Natural killer cell (primary cell): ENCODE results near the gene SERTAD1. TPM values are rescaled to one million over a fixed set of nuclear protein-coding genes. Genes with fewer than 3 reads are reported as not detected.

Experiments used
- ATAC-seq, 3 donors: fragments of 150-1000 bp in 2 of 3; fragments of 200-7000 bp in 1 of 3; cut with Tn5 transposase; 1 replicate in 1 of 3; 2 replicates in 2 of 3; pipeline ENCODE4 v1.10.0; 2021; ENCODE audit warnings: mild to moderate bottlenecking in 2 of 3, moderate library complexity in 2 of 3
- DNase-seq, 2 donors: peaks; one replicate each; pipeline versions ENCODE4 v3.0.0 to v3.0.0-alpha.2; 2013 to 2021; ENCODE audit warnings: mixed read lengths in 1 of 2
- H3K27ac ChIP-seq: one replicate; pipeline ENCODE4 v1.5.1; 2013; ENCODE audit warnings: mild to moderate bottlenecking, low read length
- H3K27me3 ChIP-seq: one replicate; pipeline ENCODE4 v1.6.1; 2013; ENCODE audit warnings: low read length; ENCODE audit not compliant: control insufficient read depth, insufficient read depth
- H3K36me3 ChIP-seq: one replicate; pipeline ENCODE4 v1.6.1; 2013; ENCODE audit warnings: low read length; ENCODE audit not compliant: control insufficient read depth, insufficient read depth
- H3K4me1 ChIP-seq: one replicate; pipeline ENCODE4 v1.6.1; 2013; ENCODE audit warnings: low read length; ENCODE audit not compliant: control insufficient read depth, insufficient read depth
- H3K4me3 ChIP-seq: one replicate; pipeline ENCODE4 v1.5.1; 2013; ENCODE audit warnings: low read length
- H3K9me3 ChIP-seq: one replicate; pipeline ENCODE4 v1.6.1; 2013; ENCODE audit warnings: low read length; ENCODE audit not compliant: control insufficient read depth, insufficient read depth
- H3K27ac Mint-ChIP-seq, 2 donors: one replicate each; pipeline ENCODE4 v1.8.0; 2022; ENCODE audit warnings: mild to moderate bottlenecking in 2 of 2, mixed read lengths in 2 of 2, moderate library complexity in 1 of 2
- H3K27me3 Mint-ChIP-seq, 2 donors: one replicate each; pipeline ENCODE4 v1.8.0; 2022; ENCODE audit warnings: low read depth in 2 of 2, mixed read lengths in 2 of 2
- H3K36me3 Mint-ChIP-seq: one replicate; pipeline ENCODE4 v1.8.0; 2022; ENCODE audit warnings: mixed read lengths
- H3K4me1 Mint-ChIP-seq, 2 donors: one replicate each; pipeline ENCODE4 v1.8.0; 2022; ENCODE audit warnings: mixed read lengths in 2 of 2
- H3K4me3 Mint-ChIP-seq: one replicate; pipeline ENCODE4 v1.8.0; 2022; ENCODE audit warnings: mild to moderate bottlenecking, moderate library complexity, mixed read lengths
- H3K9me3 Mint-ChIP-seq, 2 donors: one replicate each; pipeline ENCODE4 v1.8.0; 2022; ENCODE audit warnings: mixed read lengths in 2 of 2
- WGBS: methylation state at CpG from one replicate; pipeline ENCODE4 v1.1.7; 2013; ENCODE audit warnings: missing lambda C conversion rate; ENCODE audit not compliant: insufficient coverage; 5-methylcytosine and 5-hydroxymethylcytosine counted together
- intact Hi-C: fragments of 100-400 bp; cut with micrococcal nuclease; formaldehyde crosslinking; loops from one replicate; pipeline ENCODE4 v1.14.2; 2022
- total RNA-seq, 4 donors: library from RNA; stranded (reverse); fragments of 120-200 nt in 1 of 4; gene quantifications; one replicate each; pipeline versions ENCODE4 v1.2.3 to v1.2.4, GENCODE V29; 2013 to 2022
- TF ChIP-seq, protein P1 (sequence below): fragments of 200-600 bp; IDR thresholded peaks from one replicate; pipeline ENCODE4 v1.8.0; 2022; ENCODE audit warnings: antibody characterized with exemption

Gene SERTAD1
- total RNA-seq, 3 donors from 2014 or later (not counting 1 experiment from before 2014, with no cell fraction given), result 31.2 to 53.5 (median 38.7) TPM

DNA sequence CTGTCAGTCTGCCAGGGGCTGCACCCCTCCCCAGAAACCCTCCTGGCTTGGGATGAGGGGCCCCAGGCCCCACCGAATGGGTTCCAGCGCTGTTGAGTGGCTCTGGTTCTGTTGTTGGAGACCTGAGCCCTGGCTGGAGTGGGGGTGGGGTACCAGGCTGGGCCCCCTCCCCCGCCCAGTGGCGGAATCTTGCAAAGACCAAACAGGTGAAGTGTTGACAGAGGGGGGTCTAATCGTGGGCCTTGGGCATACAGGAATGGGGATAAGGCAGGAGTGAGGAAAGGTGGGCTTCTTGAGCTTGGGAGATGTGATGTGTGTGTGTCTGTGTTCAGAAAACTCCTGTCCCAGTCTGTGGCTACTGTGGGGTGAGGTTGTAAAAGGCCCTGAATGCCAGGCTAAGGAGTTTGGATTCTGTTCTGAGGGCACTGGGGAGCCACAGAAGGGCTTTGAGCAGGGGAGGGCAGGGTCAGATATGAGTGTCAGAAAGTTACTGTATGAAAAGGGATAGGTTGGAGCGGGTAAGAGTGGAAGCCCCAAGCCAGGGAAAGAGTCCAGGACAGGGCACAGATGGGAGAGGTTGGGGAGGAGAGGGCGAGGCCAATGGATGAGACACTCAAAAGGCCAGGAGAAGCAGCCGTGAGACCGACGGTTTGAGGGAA lies 35.6 kb downstream of the SERTAD1 start, which contains the start of gene HIPK4:
Gene HIPK4, minus strand, starts transcription at position 98 of the 659 bp plus-strand sequence. CDS start 279 bp downstream, outside the sequence.
- H3K4me3 Mint-ChIP-seq, result no peak within 1 kb of the TSS
- intact Hi-C loops, result no loop called here
- no peak within 1 kb of the TSS for H3K27ac ChIP-seq
- no peak within 1 kb of the TSS for H3K4me3 ChIP-seq
- no peak within 1 kb of the TSS for H3K27ac Mint-ChIP-seq
- no peaks in the 10 kb centered on the region for H3K9me3 Mint-ChIP-seq
- no peaks in the 10 kb centered on the region for H3K36me3 Mint-ChIP-seq
- DNase-seq, result no peak
- H3K27me3 Mint-ChIP-seq, result peaks cover 0 to 6% of the 10 kb centered on the region in 2 donors
- ATAC-seq, result no peak
- no peaks in the 10 kb centered on the region for H3K4me1 ChIP-seq
- H3K9me3 ChIP-seq, result no peaks in the 10 kb centered on the region
- H3K36me3 ChIP-seq, result no peaks in the 10 kb centered on the region
- 88% methylated on average over 10 of the region's 10 CpGs for WGBS
- H3K27me3 ChIP-seq, result no peaks in the 10 kb centered on the region
- no peaks in the 10 kb centered on the region for H3K4me1 Mint-ChIP-seq
- TF ChIP-seq, protein P1, sequence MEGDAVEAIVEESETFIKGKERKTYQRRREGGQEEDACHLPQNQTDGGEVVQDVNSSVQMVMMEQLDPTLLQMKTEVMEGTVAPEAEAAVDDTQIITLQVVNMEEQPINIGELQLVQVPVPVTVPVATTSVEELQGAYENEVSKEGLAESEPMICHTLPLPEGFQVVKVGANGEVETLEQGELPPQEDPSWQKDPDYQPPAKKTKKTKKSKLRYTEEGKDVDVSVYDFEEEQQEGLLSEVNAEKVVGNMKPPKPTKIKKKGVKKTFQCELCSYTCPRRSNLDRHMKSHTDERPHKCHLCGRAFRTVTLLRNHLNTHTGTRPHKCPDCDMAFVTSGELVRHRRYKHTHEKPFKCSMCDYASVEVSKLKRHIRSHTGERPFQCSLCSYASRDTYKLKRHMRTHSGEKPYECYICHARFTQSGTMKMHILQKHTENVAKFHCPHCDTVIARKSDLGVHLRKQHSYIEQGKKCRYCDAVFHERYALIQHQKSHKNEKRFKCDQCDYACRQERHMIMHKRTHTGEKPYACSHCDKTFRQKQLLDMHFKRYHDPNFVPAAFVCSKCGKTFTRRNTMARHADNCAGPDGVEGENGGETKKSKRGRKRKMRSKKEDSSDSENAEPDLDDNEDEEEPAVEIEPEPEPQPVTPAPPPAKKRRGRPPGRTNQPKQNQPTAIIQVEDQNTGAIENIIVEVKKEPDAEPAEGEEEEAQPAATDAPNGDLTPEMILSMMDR, result no peak

DNA sequence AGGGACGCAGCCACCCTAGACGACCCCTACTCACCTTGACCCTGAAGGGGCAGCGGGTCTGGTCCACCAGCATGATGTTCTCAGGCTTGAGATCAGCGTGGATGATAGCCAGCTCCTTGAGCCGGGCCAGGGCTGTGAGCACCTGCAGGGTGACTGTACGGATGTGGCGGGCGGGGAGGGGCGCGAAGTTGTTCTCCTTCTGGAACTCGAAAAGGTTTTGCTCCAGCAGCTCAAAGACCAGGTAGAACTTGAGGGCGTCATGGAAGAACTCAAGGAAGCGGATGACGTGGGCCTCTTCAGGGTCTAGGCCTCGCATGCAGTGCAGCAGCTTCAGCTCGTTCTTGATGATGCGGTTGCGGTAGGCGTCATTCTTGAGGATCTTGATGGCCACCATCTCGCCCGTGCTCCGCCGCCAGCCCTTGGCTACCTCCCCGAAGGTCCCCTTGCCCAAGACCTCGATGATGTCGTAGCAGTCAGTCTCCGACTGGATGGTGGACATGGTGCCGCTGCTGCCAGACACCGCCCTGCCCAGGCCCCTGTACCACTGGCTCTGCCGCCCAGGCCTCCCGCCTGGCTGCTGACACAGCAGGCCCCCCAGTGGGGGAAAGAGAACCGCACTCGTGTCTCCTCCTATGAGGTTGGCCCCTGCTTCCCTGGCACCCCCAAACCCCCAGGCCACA lies 36.2 kb downstream of the SERTAD1 start:
- no peaks in the 10 kb centered on the region for H3K36me3 ChIP-seq
- no peaks in the 10 kb centered on the region for H3K4me1 ChIP-seq
- no peaks in the 10 kb centered on the region for H3K9me3 ChIP-seq
- ATAC-seq, result no peak
- H3K36me3 Mint-ChIP-seq, result no peaks in the 10 kb centered on the region
- H3K27me3 ChIP-seq, result no peaks in the 10 kb centered on the region
- TF ChIP-seq, protein P1, result no peak
- H3K27me3 Mint-ChIP-seq, result peaks cover 0 to 6% of the 10 kb centered on the region in 2 donors
- no peak overlapping the region for H3K27ac ChIP-seq
- no peaks in the 10 kb centered on the region for H3K4me1 Mint-ChIP-seq
- H3K27ac Mint-ChIP-seq, result no peak overlapping the region
- H3K4me3 ChIP-seq, result no peak overlapping the region
- no peaks in the 10 kb centered on the region for H3K9me3 Mint-ChIP-seq
- DNase-seq, result no peak
- intact Hi-C loops, result no loop called here
- H3K4me3 Mint-ChIP-seq, result no peak overlapping the region
- 95% methylated on average over 33 of the region's 33 CpGs for WGBS

DNA sequence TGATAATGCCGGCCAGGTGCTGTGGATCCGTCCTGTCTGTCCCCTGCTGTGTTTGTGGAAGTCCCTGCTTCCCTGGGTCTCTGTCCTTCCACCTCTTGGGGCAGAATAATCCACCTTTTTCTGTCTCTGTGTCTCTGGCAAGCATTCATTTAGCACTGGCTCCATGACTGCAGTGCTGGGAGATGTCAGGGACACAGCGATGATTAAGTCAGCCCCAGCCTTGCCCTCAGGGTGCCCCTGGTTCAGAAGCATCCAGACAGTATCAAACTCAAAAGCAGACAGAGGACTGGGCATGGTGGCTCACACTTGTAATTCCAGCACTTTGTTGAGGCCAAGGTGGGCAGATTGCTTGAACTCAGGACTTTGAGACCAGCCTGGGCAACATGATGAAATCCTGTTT lies 37.3 kb downstream of the SERTAD1 start:
- Histone ChIP-seq H3K27me3 (no peaks in the 10 kb centered on the region), H3K36me3 (no peaks in the 10 kb centered on the region), H3K9me3 (no peaks in the 10 kb centered on the region), H3K4me3 (no peak overlapping the region), H3K27ac (no peak overlapping the region), H3K4me1 (no peaks in the 10 kb centered on the region)
- H3K4me3 Mint-ChIP-seq, result no peak overlapping the region
- DNase-seq (no peak), ATAC-seq (no peak)
- no peak overlapping the region for H3K27ac Mint-ChIP-seq
- H3K36me3 Mint-ChIP-seq, result no peaks in the 10 kb centered on the region
- 91% methylated on average over 3 of the region's 3 CpGs for WGBS
- H3K4me1 Mint-ChIP-seq, result no peaks in the 10 kb centered on the region
- intact Hi-C loops, result no loop called here
- no peaks in the 10 kb centered on the region for H3K9me3 Mint-ChIP-seq
- H3K27me3 Mint-ChIP-seq, result peaks cover 0 to 6% of the 10 kb centered on the region in 2 donors
- TF ChIP-seq, protein P1, result no peak
